ENCODE measurements around the gene SPATS2L. TPM values are rescaled to one million over a fixed set of nuclear protein-coding genes. Genes with fewer than 3 reads are reported as not detected.

The SPATS2L gene
- total and polyA plus RNA-seq, 9 donors, result 36.5 to 93.0 (median 70.6) TPM

GRCh38 chr2:200431996-200432705, 125.7 kb downstream of the SPATS2L start:
- no peak overlapping the region for H3K4me3 ChIP-seq
- TF ChIP-seq EP300 (IDR thresholded peaks at IDR 0.05), result no peak
- TF ChIP-seq POLR2A (IDR thresholded peaks at IDR 0.05), result no peak
- no peak for TF ChIP-seq CTCF (IDR thresholded peaks at IDR 0.05)
- H3K27me3 ChIP-seq, result no peaks in the 10 kb centered on the region
- no peak overlapping the region for H3K27ac ChIP-seq
- 42 to 51% (median 51%) methylated on average over 1 of the region's 1 CpG for WGBS, 3 donors
- intact Hi-C loops (cut with DNase I), result no loop called here
- H3K36me3 ChIP-seq, result no peaks in the 10 kb centered on the region
- no peak for DNase-seq
- H3K4me1 ChIP-seq (ENCODE audit: insufficient read depth), result no peaks in the 10 kb centered on the region
- H3K9me3 ChIP-seq, result no peaks in the 10 kb centered on the region

DNA sequence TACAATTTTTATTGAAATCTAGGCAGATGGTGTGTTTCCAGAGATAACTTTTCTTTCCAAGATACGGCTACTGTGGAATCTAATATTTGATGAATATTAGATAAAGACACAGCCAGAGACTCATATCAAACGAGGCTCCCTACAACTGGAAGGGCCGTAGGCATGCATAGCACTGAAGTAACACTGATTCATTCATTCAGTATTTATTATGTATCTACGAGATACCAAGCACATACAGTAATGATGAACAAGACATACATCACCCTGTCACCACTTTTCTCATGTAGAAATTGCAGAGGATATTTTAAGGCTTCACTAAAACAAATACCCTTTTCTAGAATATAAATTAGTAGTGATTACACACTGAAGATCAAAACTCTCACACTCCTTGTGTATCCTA, 128.9 kb downstream of the SPATS2L start:
- TF ChIP-seq CTCF (IDR thresholded peaks at IDR 0.05) (no peak), EP300 (IDR thresholded peaks at IDR 0.05) (no peak)
- intact Hi-C loops (cut with DNase I), result no loop called here
- Histone ChIP-seq H3K27ac (no peak overlapping the region), H3K4me1 (ENCODE audit: insufficient read depth) (no peaks in the 10 kb centered on the region), H3K4me3 (no peak overlapping the region), H3K36me3 (no peaks in the 10 kb centered on the region), H3K27me3 (no peaks in the 10 kb centered on the region), H3K9me3 (no peaks in the 10 kb centered on the region)
- 81 to 90% (median 83%) methylated on average over 4 of the region's 4 CpGs for WGBS, 3 donors
- no peak for DNase-seq

- H3K36me3 ChIP-seq, result no peaks in the 10 kb centered on the region
- TF ChIP-seq CTCF (IDR thresholded peaks at IDR 0.05) (no peak), EP300 (IDR thresholded peaks at IDR 0.05) (no peak), POLR2A (IDR thresholded peaks at IDR 0.05) (no peak)
- intact Hi-C loops (cut with DNase I), result no loop called here
- 83 to 93% (median 92%) methylated on average over 1 of the region's 1 CpG for WGBS, 3 donors
- no peak overlapping the region for H3K4me3 ChIP-seq
- H3K27me3 ChIP-seq, result no peaks in the 10 kb centered on the region
- DNase-seq, result no peak
- H3K27ac ChIP-seq, result no peak overlapping the region
- H3K9me3 ChIP-seq, result no peaks in the 10 kb centered on the region
- peaks cover 2% of the 10 kb centered on the region for H3K4me1 ChIP-seq (ENCODE audit: insufficient read depth)
These were observed 131.8 kb downstream of the SPATS2L start for GRCh38 chr2:200438251-200438650.

DNA sequence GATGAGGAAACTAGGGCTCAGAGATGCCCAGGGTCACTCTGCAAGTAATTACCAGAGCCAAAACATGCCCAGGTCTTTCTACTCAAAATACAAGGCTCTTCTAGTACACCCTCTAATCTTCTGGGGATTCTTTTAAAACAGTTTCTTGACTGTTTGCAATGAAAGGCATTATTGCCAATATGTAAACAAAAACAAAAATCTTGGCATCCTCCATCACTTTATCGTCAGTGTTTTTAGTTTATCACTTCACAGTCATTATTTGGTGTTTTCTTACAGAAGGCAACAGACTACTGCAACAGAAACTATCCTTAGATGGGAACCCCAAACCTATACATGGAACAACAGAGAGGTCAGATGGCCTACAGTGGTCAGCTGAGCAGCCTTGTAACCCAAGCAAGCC, 132.4 kb downstream of the SPATS2L start:
- Histone ChIP-seq H3K27me3 (no peaks in the 10 kb centered on the region), H3K27ac (no peak overlapping the region), H3K4me1 (ENCODE audit: insufficient read depth) (peaks cover 2% of the 10 kb centered on the region), H3K36me3 (no peaks in the 10 kb centered on the region), H3K9me3 (no peaks in the 10 kb centered on the region), H3K4me3 (no peak overlapping the region)
- no peak for DNase-seq
- WGBS, 3 donors, result 12 to 31% (median 23%) methylated on average over 1 of the region's 1 CpG
- intact Hi-C loops (cut with DNase I), result no loop called here
- no peak for TF ChIP-seq CTCF (IDR thresholded peaks at IDR 0.05)
- no peak for TF ChIP-seq EP300 (IDR thresholded peaks at IDR 0.05)
- TF ChIP-seq POLR2A (IDR thresholded peaks at IDR 0.05), result no peak

Data from ovary (tissue), 9 donors.